ENCODE data around the gene STYX. TPM values are rescaled to one million over a fixed set of nuclear protein-coding genes. Genes with fewer than 3 reads are reported as not detected.
"Not testable (repeated sequence)": the region's sequence is repeated elsewhere in the genome, so short reads cannot be mapped to it uniquely, and the experiment has no call there.

The STYX gene
- total RNA-seq, 4 donors from 2014 or later, result 12.4 to 13.3 (median 13.0) TPM

GRCh38 chr14:52748647-52749292 is 18.8 kb downstream of the STYX start:
- DNase-seq (ENCODE audit: low spot score in 2 of 2), result no peak
- 93 to 94% methylated on average over 8 of the region's 8 CpGs for WGBS, 2 donors
- TF ChIP-seq POLR2A (IDR thresholded peaks at IDR 0.05) (no peak), CTCF (IDR thresholded peaks at IDR 0.05) (no peak)
- no peak overlapping the region for H3K4me3 ChIP-seq (ENCODE audit: low read depth, poor library complexity, severe bottlenecking)
- intact Hi-C loops (cut with DNase I; ENCODE audit: low total_unique reads), result no loop called here

DNA sequence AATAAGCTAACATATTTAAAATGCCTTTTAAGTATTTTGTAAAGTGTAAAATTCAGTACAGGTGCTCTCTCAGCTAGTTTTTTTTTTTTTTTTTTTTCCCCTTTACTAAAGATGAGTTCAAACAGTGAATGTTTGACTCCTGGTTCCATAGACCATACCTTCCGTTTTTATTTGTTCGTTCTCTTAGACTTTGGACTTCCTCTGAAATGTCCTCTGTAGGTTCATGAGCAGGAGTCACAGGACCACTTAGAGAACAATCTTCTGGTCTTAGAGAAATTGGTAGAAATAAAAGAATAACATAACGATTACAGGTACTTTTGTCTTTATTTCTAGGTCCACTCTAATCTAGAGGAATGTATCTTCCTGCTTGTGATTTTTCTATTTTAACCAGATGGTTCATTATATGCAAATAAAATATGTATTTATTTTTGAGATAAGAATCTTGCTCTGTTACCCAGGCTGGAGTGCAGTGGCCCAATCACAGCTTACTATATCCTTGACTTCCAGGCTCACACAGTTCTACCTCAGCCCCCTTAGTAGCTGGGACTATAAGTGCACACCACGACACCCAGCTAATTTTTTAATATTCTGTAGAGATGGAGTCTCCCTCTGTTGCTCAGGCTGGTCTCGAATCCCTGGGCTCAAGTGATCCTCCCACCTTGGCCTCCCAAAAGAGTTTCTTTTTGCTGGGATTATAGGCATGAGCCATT is 25.8 kb downstream of the STYX start:
- 94 to 97% methylated on average over 5 of the region's 5 CpGs for WGBS, 2 donors
- DNase-seq (ENCODE audit: low spot score in 2 of 2), result no peak
- intact Hi-C loops (cut with DNase I; ENCODE audit: low total_unique reads), result no loop called here
- H3K4me3 ChIP-seq (ENCODE audit: low read depth, poor library complexity, severe bottlenecking), result no peak overlapping the region
- TF ChIP-seq POLR2A (IDR thresholded peaks at IDR 0.05) (no peak), CTCF (IDR thresholded peaks at IDR 0.05) (no peak)

- 100% methylated on average over 1 of the region's 1 CpG for WGBS, 2 donors
- TF ChIP-seq CTCF (IDR thresholded peaks at IDR 0.05) (no peak), POLR2A (IDR thresholded peaks at IDR 0.05) (no peak)
- intact Hi-C loops (cut with DNase I; ENCODE audit: low total_unique reads), result no loop called here
- no peak overlapping the region for H3K4me3 ChIP-seq (ENCODE audit: low read depth, poor library complexity, severe bottlenecking)
- no peak for DNase-seq (ENCODE audit: low spot score in 2 of 2)
These were observed 29.2 kb downstream of the STYX start for GRCh38 chr14:52759145-52759544.

GRCh38 chr14:52762923-52763322 is 33.0 kb downstream of the STYX start:
- DNase-seq (ENCODE audit: low spot score in 2 of 2); intact Hi-C loops (cut with DNase I; ENCODE audit: low total_unique reads): not testable (repeated sequence)
- WGBS, 2 donors, result 95 to 98% methylated on average over 4 of the region's 4 CpGs

GRCh38 chr14:52767058-52767833 is 37.3 kb downstream of the STYX start:
- no peak overlapping the region for H3K4me3 ChIP-seq (ENCODE audit: low read depth, poor library complexity, severe bottlenecking)
- no peak for DNase-seq (ENCODE audit: low spot score in 2 of 2)
- TF ChIP-seq POLR2A (IDR thresholded peaks at IDR 0.05), result no peak
- TF ChIP-seq CTCF (IDR thresholded peaks at IDR 0.05), result no peak
- 94% methylated on average over 3 of the region's 3 CpGs for WGBS, 2 donors
- intact Hi-C loops (cut with DNase I; ENCODE audit: low total_unique reads), result no loop called here

More at GRCh38 chr14:52762923-52763322, 33.0 kb downstream of the STYX start:
- H3K4me3 ChIP-seq (ENCODE audit: low read depth, poor library complexity, severe bottlenecking), result not testable (repeated sequence)

GRCh38 chr14:52769887-52770286 is 39.9 kb downstream of the STYX start:
- intact Hi-C loops (cut with DNase I; ENCODE audit: low total_unique reads), result no loop called here
- DNase-seq (ENCODE audit: low spot score in 2 of 2), result no peak
- no peak overlapping the region for H3K4me3 ChIP-seq (ENCODE audit: low read depth, poor library complexity, severe bottlenecking)
- no peak for TF ChIP-seq POLR2A (IDR thresholded peaks at IDR 0.05)
- TF ChIP-seq CTCF (IDR thresholded peaks at IDR 0.05), result no peak

Measured in lower leg skin (tissue), 4 donors.